Endothelial cell of umbilical vein (primary cell): ENCODE measurements around the gene ITGA5. TPM values are rescaled to one million over a fixed set of nuclear protein-coding genes. Genes with fewer than 3 reads are reported as not detected.

Experiments
- BruUV-seq: library from RNA; stranded (reverse); fragments of 400-500 nt; replicated peaks from 2 replicates; lab custom pipeline; 2021; lab: Mats Ljungman, UMichigan
- CTCF ChIA-PET: fragments of 300-600, 350-600 bp; sonication (Branson Sonifier 250); formaldehyde crosslinking; loops from one replicate; lab custom pipeline; 2021; ENCODE audit warnings: antibody characterized with exemption, inconsistent platforms; lab: Charles Lee
- POLR2A ChIA-PET: fragments of 300-600, 350-600 bp; sonication (Branson Sonifier 250); formaldehyde crosslinking; loops from one replicate; lab custom pipeline; 2021; ENCODE audit warnings: antibody characterized with exemption, inconsistent platforms; lab: Charles Lee
- DNase-seq: peaks from one replicate; pipeline ENCODE4 v3.0.0-alpha.2; 2011; ENCODE audit warnings: low read depth, low spot score
- FAIRE-seq: peaks from 2 replicates; lab custom pipeline; 2011; peaks lifted over from hg19 to GRCh38; lab: Jason Lieb, UNC
- H2AFZ ChIP-seq: 2 replicates; pipeline ENCODE4 v1.6.0; 2012; ENCODE audit warnings: low read depth, low read length, control low read depth, inconsistent platforms
- H3K27ac ChIP-seq: 2 replicates; pipeline ENCODE4 v1.5.1; 2011; ENCODE audit warnings: low read depth, mild to moderate bottlenecking, control low read depth, low read length, moderate library complexity; ENCODE audit not compliant: insufficient read depth
- H3K27me3 ChIP-seq, 2 experiments: 2 replicates each; pipeline versions ENCODE4 v1.6.0 to v1.6.1; 2011; ENCODE audit warnings: low read length in 2 of 2, mixed read lengths in 1 of 2; ENCODE audit not compliant: control insufficient read depth in 2 of 2, insufficient read depth in 2 of 2
- H3K36me3 ChIP-seq, 2 experiments: 2 replicates in 1 of 2; 3 replicates in 1 of 2; pipeline ENCODE4 v1.5.1; 2011; ENCODE audit warnings: low read length in 2 of 2, mild to moderate bottlenecking in 1 of 2, moderate library complexity in 1 of 2; ENCODE audit not compliant: control insufficient read depth in 2 of 2, insufficient read depth in 2 of 2; ENCODE audit errors: extremely low read depth in 1 of 2
- H3K4me1 ChIP-seq: 3 replicates; pipeline ENCODE4 v1.5.1; 2011; ENCODE audit warnings: mild to moderate bottlenecking, low read length; ENCODE audit not compliant: control insufficient read depth, insufficient read depth; ENCODE audit errors: extremely low read depth
- H3K4me2 ChIP-seq: 2 replicates; pipeline ENCODE4 v1.6.1; 2011; ENCODE audit warnings: low read length, control low read depth, mixed read lengths; ENCODE audit not compliant: insufficient read depth
- H3K4me3 ChIP-seq, 3 experiments: fragments of 200-600 bp in 1 of 3; sonication (generic), shearing (Covaris generic) in 1 of 3; replicated peaks in 1 of 3; 2 replicates each; pipeline ENCODE4 v1.5.1; 2011 to 2016; ENCODE audit warnings: control low read depth in 3 of 3, low read length in 3 of 3, mild to moderate bottlenecking in 2 of 3, inconsistent platforms in 1 of 3, low read depth in 1 of 3, moderate library complexity in 1 of 3; ENCODE audit not compliant: insufficient read depth in 1 of 3
- H3K79me2 ChIP-seq: 2 replicates; pipeline ENCODE4 v1.6.0; 2012; ENCODE audit warnings: low read length, inconsistent platforms; ENCODE audit not compliant: control insufficient read depth, insufficient read depth
- H3K9ac ChIP-seq: replicated peaks from 2 replicates; pipeline ENCODE3; 2011; ENCODE audit warnings: low read length, control low read depth; ENCODE audit not compliant: insufficient read depth; ENCODE audit errors: extremely low read depth
- H3K9me1 ChIP-seq: replicated peaks from 3 replicates; pipeline ENCODE4 v1.6.0; 2011; ENCODE audit warnings: mild to moderate bottlenecking, low read length; ENCODE audit not compliant: control insufficient read depth, insufficient read depth; ENCODE audit errors: extremely low read depth
- H3K9me3 ChIP-seq: replicated peaks from 2 replicates; pipeline ENCODE4 v1.5.1; 2012; ENCODE audit warnings: low read length, inconsistent platforms; ENCODE audit not compliant: control insufficient read depth, insufficient read depth
- H4K20me1 ChIP-seq: replicated peaks from 2 replicates; pipeline ENCODE3; 2011; ENCODE audit warnings: mild to moderate bottlenecking, low read length; ENCODE audit not compliant: control insufficient read depth, insufficient read depth; ENCODE audit errors: extremely low read depth
- CTCF ChIP-seq, 2 donors: IDR thresholded peaks; 1 replicate in 1 of 2; 2 replicates in 1 of 2; pipeline ENCODE4 v1.5.1; 2011; ENCODE audit warnings: low read length in 2 of 2, mild to moderate bottlenecking in 2 of 2, moderate library complexity in 2 of 2, control low read depth in 1 of 2, inconsistent platforms in 1 of 2, low read depth in 1 of 2; ENCODE audit not compliant: insufficient read depth in 1 of 2; ENCODE audit errors: extremely low read depth in 1 of 2
- EZH2 ChIP-seq: IDR thresholded peaks from 2 replicates; pipeline ENCODE4 v1.6.1; 2012; ENCODE audit warnings: borderline replicate concordance, low read depth, mild to moderate bottlenecking, moderate library complexity, low read length, inconsistent platforms; ENCODE audit not compliant: severe bottlenecking
- FOS ChIP-seq: IDR thresholded peaks from 2 replicates; pipeline ENCODE4 v1.6.1; 2011; ENCODE audit warnings: mild to moderate bottlenecking, low read length, moderate library complexity, borderline replicate concordance; ENCODE audit not compliant: insufficient read depth
- GATA2 ChIP-seq: IDR thresholded peaks from 2 replicates; pipeline ENCODE4 v1.7.0; 2011; ENCODE audit warnings: low read depth, mild to moderate bottlenecking, moderate library complexity, mixed read lengths, low read length; ENCODE audit not compliant: insufficient read length, insufficient read depth
- JUN ChIP-seq: IDR thresholded peaks from 2 replicates; pipeline ENCODE4 v1.6.1; 2011; ENCODE audit warnings: borderline replicate concordance, low read depth; ENCODE audit not compliant: insufficient read length, insufficient read depth
- MAX ChIP-seq: IDR thresholded peaks from 2 replicates; pipeline ENCODE4 v1.6.1; 2011; ENCODE audit not compliant: insufficient read depth, insufficient read length
- MYC ChIP-seq: IDR thresholded peaks from one replicate; pipeline ENCODE4 v1.6.1; 2011; ENCODE audit warnings: mild to moderate bottlenecking, low read depth, low read length
- POLR2A ChIP-seq: IDR thresholded peaks from 2 replicates; pipeline ENCODE4 v1.6.1; 2012; ENCODE audit warnings: low read depth, mild to moderate bottlenecking, control low read depth, low read length
- POLR2AphosphoS5 ChIP-seq: IDR thresholded peaks from 2 replicates; pipeline ENCODE4 v1.6.1; 2012; ENCODE audit warnings: low read depth, mild to moderate bottlenecking, control low read depth, low read length, moderate library complexity; ENCODE audit not compliant: insufficient read depth
- dilution Hi-C: fragments of 300-500 bp; cut with MboI; formaldehyde crosslinking; loops from one replicate; pipeline ENCODE4 v1.15.0; 2019; ENCODE audit warnings: low sequenced_read_pairs; ENCODE audit not compliant: extremely low pct_ligation_motif_present
- intact Hi-C: fragments of 100-400 bp; cut with micrococcal nuclease; formaldehyde crosslinking; loops from one replicate; pipeline ENCODE4 v1.10.0; 2022
- polyA plus RNA-seq, 4 experiments: library from polyadenylated mRNA; depleted of rRNA in 3 of 4; stranded (reverse) in 3 of 4; unstranded in 1 of 4; fragments of >200 nt; gene quantifications; 2 replicates each; pipeline versions ENCODE4 v1.2.1 to v1.2.3, GENCODE V29; 2011 to 2012; ENCODE audit warnings: missing spikeins in 1 of 4
- total RNA-seq: library from RNA; stranded (reverse); gene quantifications from 2 replicates; pipeline ENCODE4 v1.2.3, GENCODE V29; 2021

The ITGA5 gene
- total and polyA plus RNA-seq, 2 donors (not counting 3 experiments of a cell fraction or from before 2014, with no cell fraction given) = 657 to 938 TPM

- no peak overlapping the region for H3K4me3 ChIP-seq
- DNase-seq (no peak), FAIRE-seq (no peak)
- intact Hi-C loops (no loop called here), dilution Hi-C loops (no loop called here)
- no peaks in the 10 kb centered on the region for H3K9me1 ChIP-seq
- POLR2A ChIA-PET = no interaction called here
- H3K79me2 ChIP-seq = peaks cover 2% of the 10 kb centered on the region
- H3K9ac ChIP-seq = no peak overlapping the region
- H2AFZ ChIP-seq = no peak overlapping the region
- CTCF ChIA-PET = interaction anchor here (0.6 to 12.1 kb wide), 5 partner anchors 9 to 101 kb away, joined by 3 to 517 read pairs (median 39); no protein-coding TSS in a partner anchor
- no peaks in the 10 kb centered on the region for H4K20me1 ChIP-seq
- BruUV-seq = no TSS peak
- TF ChIP-seq JUN = no peak
- TF ChIP-seq FOS = no peak
- TF ChIP-seq MYC = no peak
- no peak for TF ChIP-seq POLR2A
- TF ChIP-seq EZH2 = no peak
- TF ChIP-seq CTCF (IDR thresholded peaks at IDR 0.05; ENCODE audit: extremely low read depth in 1 of 2, insufficient read depth in 1 of 2, low read depth in 1 of 2, low read length in 2 of 2) = no peak
- TF ChIP-seq POLR2AphosphoS5 = no peak
- no peak for TF ChIP-seq MAX
- TF ChIP-seq GATA2 = no peak
- peaks cover 21% of the 10 kb centered on the region for H3K4me1 ChIP-seq
- no peaks in the 10 kb centered on the region for H3K27me3 ChIP-seq
- no peaks in the 10 kb centered on the region for H3K9me3 ChIP-seq
- no peak overlapping the region for H3K4me2 ChIP-seq
- no peaks in the 10 kb centered on the region for H3K36me3 ChIP-seq
- H3K27ac ChIP-seq = no peak overlapping the region
Observed at GRCh38 chr12:54437243-54437642, 18.2 kb upstream of the ITGA5 start.
